AG04450 (cell line): ENCODE data around the gene ATP2B1. TPM values are rescaled to one million over a fixed set of nuclear protein-coding genes. Genes with fewer than 3 reads are reported as not detected.

Source experiments
- CTCF ChIA-PET: fragments of 300-600, 350-600 bp; formaldehyde crosslinking; extraction: SDS; loops from one replicate; lab custom pipeline; 2022; ENCODE audit warnings: antibody characterized with exemption, inconsistent platforms; lab: Charles Lee
- POLR2A ChIA-PET: fragments of 350-600 bp; formaldehyde crosslinking; extraction: SDS; loops from one replicate; lab custom pipeline; 2021; ENCODE audit warnings: antibody characterized with exemption, inconsistent platforms; lab: Yijun Ruan, JAX
- DNase-seq: peaks from one replicate; pipeline ENCODE4 v3.0.0-alpha.2; 2011; ENCODE audit warnings: low read depth, low spot score
- H3K27ac ChIP-seq: one replicate; pipeline ENCODE4 v1.5.1; 2012; ENCODE audit warnings: low read depth, low read length, control low read depth
- H3K27me3 ChIP-seq: one replicate; pipeline ENCODE4 v1.6.0; 2012; ENCODE audit warnings: low read length; ENCODE audit not compliant: control insufficient read depth, insufficient read depth
- H3K4me3 ChIP-seq: 2 replicates; pipeline ENCODE4 v1.5.1; 2011; ENCODE audit warnings: mild to moderate bottlenecking, low read depth, low read length, control low read depth
- H3K9me3 ChIP-seq: 2 replicates; pipeline ENCODE4 v1.5.1; 2012; ENCODE audit warnings: low read length; ENCODE audit not compliant: control insufficient read depth, insufficient read depth
- CTCF ChIP-seq: IDR thresholded peaks from 2 replicates; pipeline ENCODE4 v1.5.1; 2011; ENCODE audit warnings: low read depth, low read length, control low read depth, inconsistent platforms
- polyA plus RNA-seq: library from polyadenylated mRNA; depleted of rRNA; stranded (reverse); fragments of >200 nt; gene quantifications from 2 replicates; pipeline ENCODE4 v1.2.3, GENCODE V29; 2011

ATP2B1 gene
- polyA plus RNA-seq, 1 experiment = 42.7 TPM

- DNase-seq = no peak
- Histone ChIP-seq H3K4me3 (no peak overlapping the region), H3K27me3 (no peaks in the 10 kb centered on the region), H3K27ac (no peak overlapping the region), H3K9me3 (no peaks in the 10 kb centered on the region)
- ChIA-PET POLR2A (no interaction called here), CTCF (interaction anchor here (0.8 kb wide), 1 partner anchor 122 kb away, joined by 3 read pairs; no protein-coding TSS in a partner anchor)
- no peak for TF ChIP-seq CTCF
These were observed 43.1 kb downstream of the ATP2B1 start for GRCh38 chr12:89665556-89665955.

GRCh38 chr12:89664441-89664840 lies 44.2 kb downstream of the ATP2B1 start:
- H3K4me3 ChIP-seq = no peak overlapping the region
- TF ChIP-seq CTCF = no peak
- CTCF ChIA-PET = interaction anchor here (1.5 kb wide), 1 partner anchor 121 kb away, joined by 4 read pairs; no protein-coding TSS in a partner anchor
- no peak overlapping the region for H3K27ac ChIP-seq
- DNase-seq = no peak
- no peaks in the 10 kb centered on the region for H3K27me3 ChIP-seq
- H3K9me3 ChIP-seq = no peaks in the 10 kb centered on the region
- POLR2A ChIA-PET = no interaction called here

GRCh38 chr12:89663577-89664357 lies 44.9 kb downstream of the ATP2B1 start:
- Histone ChIP-seq H3K9me3 (no peaks in the 10 kb centered on the region), H3K27me3 (no peaks in the 10 kb centered on the region), H3K27ac (no peak overlapping the region), H3K4me3 (no peak overlapping the region)
- TF ChIP-seq CTCF = no peak
- ChIA-PET POLR2A (no interaction called here), CTCF (interaction anchor here (0.6 to 1.5 kb wide), 4 partner anchors 13 to 1277 kb away, joined by 3 to 4 read pairs (median 3); no protein-coding TSS in a partner anchor)
- DNase-seq = no peak

GRCh38 chr12:89662623-89663022 lies 46.0 kb downstream of the ATP2B1 start:
- POLR2A ChIA-PET = interaction anchor here (1.0 kb wide), 1 partner anchor 25 kb away, joined by 3 read pairs; no protein-coding TSS in a partner anchor
- no peak overlapping the region for H3K4me3 ChIP-seq
- CTCF ChIA-PET = interaction anchor here (1.1 kb wide), 2 partner anchors 14 to 38 kb away, joined by 3 read pairs; no protein-coding TSS in a partner anchor
- H3K27me3 ChIP-seq = no peaks in the 10 kb centered on the region
- H3K27ac ChIP-seq = no peak overlapping the region
- DNase-seq = no peak
- no peaks in the 10 kb centered on the region for H3K9me3 ChIP-seq
- TF ChIP-seq CTCF = no peak
